ENCODE results near the gene PLEKHA7. TPM values are rescaled to one million over a fixed set of nuclear protein-coding genes. Genes with fewer than 3 reads are reported as not detected.

Gene PLEKHA7
- polyA plus RNA-seq, 6 donors from 2014 or later = 0.15 to 0.16 TPM; not detected in 4

DNA sequence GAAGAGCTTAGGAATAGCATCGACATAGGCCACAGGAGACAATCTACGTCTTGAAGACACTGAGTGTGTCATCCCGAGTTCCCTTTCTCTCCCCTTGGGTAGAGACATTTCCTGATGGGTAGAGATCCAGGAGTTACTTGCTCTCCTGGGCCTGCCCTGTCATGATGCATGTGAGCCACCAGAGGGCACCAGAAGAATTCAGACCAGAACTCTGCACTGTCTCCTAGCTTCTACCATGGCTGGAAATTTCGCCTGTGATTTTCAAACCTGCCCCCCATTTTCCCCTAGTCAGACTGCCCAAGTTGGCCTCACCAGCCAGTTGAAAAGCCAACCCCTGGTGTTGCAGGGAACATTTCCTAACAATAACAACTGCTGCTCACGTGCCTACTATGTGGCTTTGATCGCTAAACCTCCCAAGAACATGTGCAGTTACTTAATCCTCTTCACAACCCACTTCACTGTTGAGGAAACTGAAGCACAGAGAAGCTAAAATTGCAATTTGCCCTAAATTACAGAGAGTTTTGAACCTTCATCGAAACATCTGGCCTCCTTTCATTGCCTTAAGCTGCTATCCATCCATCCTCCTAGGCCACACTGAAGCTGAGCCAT lies 228.6 kb downstream of the PLEKHA7 start:
- H3K36me3 Mint-ChIP-seq = no peaks in the 10 kb centered on the region
- H3K4me3 Mint-ChIP-seq = no peak overlapping the region
- no peaks in the 10 kb centered on the region for H3K9me3 Mint-ChIP-seq
- no peaks in the 10 kb centered on the region for H3K4me1 Mint-ChIP-seq
- no peaks in the 10 kb centered on the region for H3K27me3 Mint-ChIP-seq
- DNase-seq (peak; percentile 10), ATAC-seq (ENCODE audit: low read depth in 2 of 2) (peak; percentile 61 to 69)
- H3K27ac Mint-ChIP-seq = no peak overlapping the region

DNA sequence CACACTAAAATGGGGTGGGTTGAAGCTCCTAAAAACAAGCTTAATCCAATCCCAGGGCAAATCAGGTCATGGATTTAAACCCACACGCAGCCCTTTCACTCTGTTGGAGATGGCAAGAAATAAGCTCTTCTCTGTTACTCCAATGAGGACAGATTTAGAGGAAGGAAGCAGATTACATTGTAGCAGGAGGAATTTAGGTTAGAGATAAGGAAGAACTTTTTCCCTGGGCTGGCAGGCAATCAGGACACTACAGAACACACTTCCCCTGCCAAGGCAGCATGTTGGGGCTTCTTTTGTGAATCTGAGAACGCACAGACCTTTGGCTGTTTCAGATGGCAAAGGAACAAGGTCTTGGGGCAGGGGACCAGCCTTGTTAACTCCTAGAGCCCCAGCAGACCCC lies 229.5 kb downstream of the PLEKHA7 start:
- H3K4me1 Mint-ChIP-seq = no peaks in the 10 kb centered on the region
- H3K36me3 Mint-ChIP-seq = no peaks in the 10 kb centered on the region
- no peak for ATAC-seq (ENCODE audit: low read depth in 2 of 2)

GRCh38 chr11:16784097-16784496 lies 230.1 kb downstream of the PLEKHA7 start:
- H3K4me1 Mint-ChIP-seq = no peaks in the 10 kb centered on the region
- DNase-seq = no peak
- no peak overlapping the region for H3K4me3 Mint-ChIP-seq
- no peaks in the 10 kb centered on the region for H3K27me3 Mint-ChIP-seq
- no peaks in the 10 kb centered on the region for H3K9me3 Mint-ChIP-seq
- no peak for ATAC-seq (ENCODE audit: low read depth in 2 of 2)
- no peaks in the 10 kb centered on the region for H3K36me3 Mint-ChIP-seq
- no peak overlapping the region for H3K27ac Mint-ChIP-seq

More for the DNA sequence above, 229.5 kb downstream of the PLEKHA7 start:
- Mint-ChIP-seq H3K4me3 (no peak overlapping the region), H3K27ac (no peak overlapping the region), H3K27me3 (no peaks in the 10 kb centered on the region), H3K9me3 (no peaks in the 10 kb centered on the region)
- DNase-seq = no peak

GRCh38 chr11:16783321-16783801 lies 230.9 kb downstream of the PLEKHA7 start:
- no peak overlapping the region for H3K27ac Mint-ChIP-seq
- no peaks in the 10 kb centered on the region for H3K4me1 Mint-ChIP-seq
- ATAC-seq (ENCODE audit: low read depth in 2 of 2) (no peak), DNase-seq (no peak)
- no peaks in the 10 kb centered on the region for H3K36me3 Mint-ChIP-seq
- H3K27me3 Mint-ChIP-seq = no peaks in the 10 kb centered on the region
- H3K4me3 Mint-ChIP-seq = no peak overlapping the region
- no peaks in the 10 kb centered on the region for H3K9me3 Mint-ChIP-seq

- ATAC-seq (ENCODE audit: low read depth in 2 of 2) = no peak
- Mint-ChIP-seq H3K4me3 (no peak overlapping the region), H3K27ac (peak overlapping the region in 3 of 6 donors; percentile 48 to 80 (median 49)), H3K9me3 (no peaks in the 10 kb centered on the region), H3K27me3 (no peaks in the 10 kb centered on the region), H3K36me3 (no peaks in the 10 kb centered on the region), H3K4me1 (no peaks in the 10 kb centered on the region)
- DNase-seq = no peak
These were observed 232.0 kb downstream of the PLEKHA7 start for GRCh38 chr11:16781936-16782919.

GRCh38 chr11:16780698-16781550 lies 233.3 kb downstream of the PLEKHA7 start:
- Mint-ChIP-seq H3K4me3 (no peak overlapping the region), H3K9me3 (no peaks in the 10 kb centered on the region), H3K4me1 (no peaks in the 10 kb centered on the region), H3K27ac (no peak overlapping the region), H3K36me3 (no peaks in the 10 kb centered on the region), H3K27me3 (no peaks in the 10 kb centered on the region)
- ATAC-seq (ENCODE audit: low read depth in 2 of 2) = no peak
- DNase-seq = no peak

- Mint-ChIP-seq H3K27ac (no peak overlapping the region), H3K4me1 (no peaks in the 10 kb centered on the region), H3K36me3 (no peaks in the 10 kb centered on the region), H3K27me3 (no peaks in the 10 kb centered on the region), H3K4me3 (no peak overlapping the region), H3K9me3 (no peaks in the 10 kb centered on the region)
- DNase-seq = no peak
- no peak for ATAC-seq (ENCODE audit: low read depth in 2 of 2)
These were observed 234.1 kb downstream of the PLEKHA7 start for GRCh38 chr11:16780146-16780545.

DNA sequence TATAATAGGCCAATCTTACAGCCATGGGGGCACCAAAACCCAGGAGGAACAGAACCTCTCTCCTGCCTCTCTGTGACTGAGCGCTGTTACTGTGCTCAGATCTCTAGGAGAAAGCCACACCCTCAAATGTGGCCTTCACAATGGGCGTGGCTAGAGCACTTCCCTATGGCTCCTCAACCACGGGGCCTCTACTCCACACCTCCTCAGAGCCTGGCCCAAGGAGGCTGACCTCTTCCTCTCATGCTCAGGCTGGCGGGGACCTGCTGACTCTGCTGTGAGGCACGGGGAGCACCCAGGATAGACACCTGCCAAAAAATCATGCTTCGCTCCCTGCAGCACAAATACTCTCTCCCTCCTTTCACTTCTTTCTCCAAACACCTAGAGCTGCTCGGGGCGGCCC lies 234.8 kb downstream of the PLEKHA7 start:
- Mint-ChIP-seq H3K4me3 (no peak overlapping the region), H3K4me1 (no peaks in the 10 kb centered on the region), H3K27ac (no peak overlapping the region), H3K27me3 (no peaks in the 10 kb centered on the region), H3K36me3 (no peaks in the 10 kb centered on the region), H3K9me3 (no peaks in the 10 kb centered on the region)
- ATAC-seq (ENCODE audit: low read depth in 2 of 2) (no peak), DNase-seq (no peak)

- H3K36me3 Mint-ChIP-seq = no peaks in the 10 kb centered on the region
- H3K9me3 Mint-ChIP-seq = no peaks in the 10 kb centered on the region
- ATAC-seq (ENCODE audit: low read depth in 2 of 2) = no peak
- no peaks in the 10 kb centered on the region for H3K27me3 Mint-ChIP-seq
- peak overlapping the region in 1 of 8 donors; percentile 56 for H3K4me3 Mint-ChIP-seq
- H3K4me1 Mint-ChIP-seq = no peaks in the 10 kb centered on the region
- DNase-seq = no peak
- H3K27ac Mint-ChIP-seq = no peak overlapping the region
These were observed 235.3 kb downstream of the PLEKHA7 start for GRCh38 chr11:16778876-16779275.

DNA sequence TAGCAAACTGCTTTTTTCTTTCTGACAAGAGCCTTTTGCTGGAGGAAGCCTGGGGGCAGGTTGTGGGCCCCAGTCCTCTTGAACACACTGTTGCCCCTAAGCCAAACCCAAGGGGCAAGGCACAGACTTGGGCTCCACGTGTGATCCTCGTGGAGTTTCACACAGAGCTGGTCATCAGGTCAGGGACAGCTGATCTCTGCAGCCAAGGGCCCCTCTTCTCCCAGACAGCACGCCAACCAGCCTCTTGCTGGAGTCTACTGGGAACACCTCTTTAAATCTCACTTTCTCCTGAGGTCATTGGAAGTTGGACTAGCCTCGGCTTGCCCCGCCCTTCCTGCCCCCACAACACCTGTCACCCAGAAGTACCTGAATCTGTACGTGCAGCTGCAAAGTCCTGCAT lies 235.9 kb downstream of the PLEKHA7 start:
- Mint-ChIP-seq H3K27me3 (peaks cover 0 to 2% (median 0%) of the 10 kb centered on the region in 3 donors), H3K36me3 (no peaks in the 10 kb centered on the region), H3K4me3 (peak overlapping the region in 1 of 8 donors; percentile 56), H3K4me1 (no peaks in the 10 kb centered on the region), H3K27ac (no peak overlapping the region), H3K9me3 (no peaks in the 10 kb centered on the region)
- ATAC-seq (ENCODE audit: low read depth in 2 of 2) = no peak
- no peak for DNase-seq

GRCh38 chr11:16777613-16777975 lies 236.6 kb downstream of the PLEKHA7 start:
- H3K36me3 Mint-ChIP-seq = no peaks in the 10 kb centered on the region
- H3K9me3 Mint-ChIP-seq = no peaks in the 10 kb centered on the region
- H3K4me1 Mint-ChIP-seq = no peaks in the 10 kb centered on the region
- no peak for ATAC-seq (ENCODE audit: low read depth in 2 of 2)
- no peak for DNase-seq
- peaks cover 0 to 6% (median 0%) of the 10 kb centered on the region in 3 donors for H3K27me3 Mint-ChIP-seq
- no peak overlapping the region for H3K4me3 Mint-ChIP-seq
- no peak overlapping the region for H3K27ac Mint-ChIP-seq

DNA sequence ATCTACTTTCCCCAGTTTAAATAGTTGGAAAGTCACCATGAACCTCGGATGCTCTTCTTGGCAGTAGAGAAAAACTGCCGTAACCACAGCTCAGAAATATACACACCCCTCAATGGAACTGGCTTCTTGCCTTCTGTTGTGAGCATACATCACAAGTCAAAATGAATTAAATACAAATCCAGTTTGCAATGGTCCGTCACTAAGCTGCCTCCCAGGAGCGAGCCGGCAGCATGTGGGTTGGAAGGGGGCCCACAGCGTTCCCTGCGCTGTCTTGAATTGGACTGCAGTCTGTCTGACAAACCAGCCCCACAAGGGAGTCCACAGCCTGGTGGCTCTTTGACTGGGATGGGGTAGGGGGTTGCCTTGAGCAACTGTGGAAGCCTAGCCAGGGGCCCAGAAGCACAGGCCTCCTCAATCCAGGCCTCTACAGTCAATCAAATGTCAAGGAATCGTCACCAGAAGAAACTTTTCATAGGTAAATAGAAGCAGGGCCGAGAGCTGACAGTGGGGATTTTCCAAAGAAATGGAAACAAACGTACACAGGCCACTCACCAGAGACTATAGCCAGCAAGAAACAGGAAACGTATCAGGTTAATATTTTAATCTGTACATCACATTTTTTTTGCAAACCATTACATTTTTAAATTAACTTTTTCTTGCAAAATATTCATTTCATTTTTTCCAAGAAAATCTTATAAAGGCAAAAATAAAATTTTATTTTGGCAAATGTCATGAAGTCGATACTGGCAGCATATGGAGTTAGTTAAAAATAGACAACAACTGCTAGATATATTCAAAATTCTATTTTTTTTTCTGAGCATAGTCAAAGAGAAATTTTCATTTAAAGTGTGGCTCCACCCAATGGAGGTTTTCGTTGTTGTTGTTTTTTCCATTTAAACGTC lies 237.3 kb downstream of the PLEKHA7 start:
- no peaks in the 10 kb centered on the region for H3K4me1 Mint-ChIP-seq
- H3K27ac Mint-ChIP-seq = no peak overlapping the region
- ATAC-seq (ENCODE audit: low read depth in 2 of 2) = no peak
- H3K9me3 Mint-ChIP-seq = no peaks in the 10 kb centered on the region
- H3K36me3 Mint-ChIP-seq = no peaks in the 10 kb centered on the region
- H3K4me3 Mint-ChIP-seq = no peak overlapping the region
- H3K27me3 Mint-ChIP-seq = peaks cover 0 to 9% (median 0%) of the 10 kb centered on the region in 3 donors
- DNase-seq = no peak
